Astrocyte of the cerebellum (primary cell): ENCODE data around the gene NOSIP.
A peak's percentile ranks its signal among the peaks of the same experiment; 100 is the strongest.

ENCODE experiments used
- DNase-seq: peaks from one replicate; pipeline ENCODE4 v3.0.0-alpha.2; 2011; ENCODE audit warnings: low read depth
- H3K4me3 ChIP-seq: 2 replicates; pipeline ENCODE4 v1.5.1; 2011; ENCODE audit warnings: mild to moderate bottlenecking, low read depth, low read length, moderate library complexity
- in situ Hi-C: cut with HindIII; loops from 2 replicates; pipeline ENCODE4 v1.10.0; 2017; ENCODE audit warnings: low sequenced_read_pairs
- TF ChIP-seq, protein P1 (sequence below): IDR thresholded peaks from 2 replicates; pipeline ENCODE4 v1.5.1; 2012; ENCODE audit warnings: low read length, low read depth, moderate library complexity, mild to moderate bottlenecking; ENCODE audit errors: missing control alignments

The NOSIP gene

DNA sequence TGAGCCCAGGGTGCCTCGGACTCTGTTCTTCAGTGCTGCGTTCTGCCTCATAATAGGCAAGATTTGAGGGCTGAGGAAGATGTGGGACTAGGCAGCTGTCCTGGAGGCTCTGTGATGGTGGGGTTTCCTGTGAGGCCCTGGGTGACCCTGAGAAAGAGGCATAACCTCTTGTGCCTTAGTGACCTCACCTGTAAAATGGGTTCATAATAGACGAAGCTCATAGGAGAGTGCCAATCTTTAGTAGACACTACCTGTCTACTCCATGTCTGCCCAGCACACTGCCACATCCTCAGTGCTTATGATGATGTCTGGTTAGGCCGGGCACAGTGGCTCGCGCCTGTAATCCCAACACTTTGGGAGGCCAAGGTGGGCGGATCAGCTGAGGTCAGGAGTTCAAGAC, 36.2 kb upstream of the NOSIP start:
- TF ChIP-seq, protein P1, sequence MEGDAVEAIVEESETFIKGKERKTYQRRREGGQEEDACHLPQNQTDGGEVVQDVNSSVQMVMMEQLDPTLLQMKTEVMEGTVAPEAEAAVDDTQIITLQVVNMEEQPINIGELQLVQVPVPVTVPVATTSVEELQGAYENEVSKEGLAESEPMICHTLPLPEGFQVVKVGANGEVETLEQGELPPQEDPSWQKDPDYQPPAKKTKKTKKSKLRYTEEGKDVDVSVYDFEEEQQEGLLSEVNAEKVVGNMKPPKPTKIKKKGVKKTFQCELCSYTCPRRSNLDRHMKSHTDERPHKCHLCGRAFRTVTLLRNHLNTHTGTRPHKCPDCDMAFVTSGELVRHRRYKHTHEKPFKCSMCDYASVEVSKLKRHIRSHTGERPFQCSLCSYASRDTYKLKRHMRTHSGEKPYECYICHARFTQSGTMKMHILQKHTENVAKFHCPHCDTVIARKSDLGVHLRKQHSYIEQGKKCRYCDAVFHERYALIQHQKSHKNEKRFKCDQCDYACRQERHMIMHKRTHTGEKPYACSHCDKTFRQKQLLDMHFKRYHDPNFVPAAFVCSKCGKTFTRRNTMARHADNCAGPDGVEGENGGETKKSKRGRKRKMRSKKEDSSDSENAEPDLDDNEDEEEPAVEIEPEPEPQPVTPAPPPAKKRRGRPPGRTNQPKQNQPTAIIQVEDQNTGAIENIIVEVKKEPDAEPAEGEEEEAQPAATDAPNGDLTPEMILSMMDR: no peak

DNA sequence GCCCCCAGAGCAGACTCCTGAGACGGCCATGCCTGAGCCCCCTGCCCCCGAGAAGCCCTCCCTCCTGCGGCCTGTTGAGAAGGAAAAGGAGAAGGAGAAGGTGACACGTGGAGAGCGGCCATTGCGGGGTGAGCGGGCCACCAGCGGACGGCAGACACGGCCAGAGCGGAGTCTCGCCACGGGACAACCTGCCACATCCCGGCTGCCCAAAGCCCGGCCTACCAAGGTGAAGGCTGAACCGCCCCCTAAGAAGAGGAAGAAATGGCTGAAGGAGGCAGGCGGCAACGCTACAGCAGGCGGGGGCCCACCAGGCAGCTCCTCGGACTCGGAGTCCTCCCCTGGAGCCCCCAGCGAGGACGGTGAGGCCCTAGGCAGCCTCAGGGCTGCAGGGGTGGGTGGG, 35.5 kb upstream of the NOSIP start:
- in situ Hi-C loops: no loop called here
- no peak overlapping the region for H3K4me3 ChIP-seq
- TF ChIP-seq, protein P1: no peak
- no peak for DNase-seq

More for the DNA sequence above, 36.2 kb upstream of the NOSIP start:
- DNase-seq: no peak
- no peak overlapping the region for H3K4me3 ChIP-seq
- in situ Hi-C loops: no loop called here

DNA sequence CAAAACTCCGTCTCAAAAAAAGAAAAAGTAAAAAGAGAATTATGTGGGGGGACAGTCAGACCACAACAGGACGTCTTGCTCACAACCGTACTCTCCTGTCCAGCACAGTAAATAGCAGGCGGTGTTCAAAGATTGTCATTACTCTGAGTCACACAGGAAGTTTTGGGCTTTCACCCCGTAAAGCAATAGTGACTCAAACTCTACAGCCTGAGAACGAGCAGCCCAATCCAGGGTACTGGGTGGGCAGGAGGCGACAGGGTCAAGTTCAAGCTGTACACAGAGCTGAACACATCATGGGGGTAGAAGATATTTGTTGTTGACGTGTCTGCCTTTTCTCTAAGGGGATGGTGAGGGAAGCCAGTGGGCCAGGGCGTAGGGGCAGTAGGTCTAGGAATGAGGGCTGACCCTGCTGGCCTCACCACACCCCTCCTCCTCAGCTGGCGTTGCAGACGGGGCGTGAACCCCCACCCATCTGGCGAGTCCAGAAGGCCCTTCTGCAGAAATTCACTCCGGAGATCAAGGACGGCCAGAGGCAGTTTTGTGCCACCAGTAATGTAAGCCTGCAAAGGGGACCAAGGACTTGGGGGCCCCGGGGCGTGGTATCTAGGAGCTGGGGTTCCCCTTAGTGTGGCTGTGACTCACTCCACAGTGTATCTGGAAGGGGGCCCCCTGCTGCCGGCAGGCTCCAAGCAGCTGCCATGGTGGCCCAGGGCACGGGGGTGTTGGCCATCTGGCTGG, 33.9 kb upstream of the NOSIP start:
- H3K4me3 ChIP-seq: no peak overlapping the region
- TF ChIP-seq, protein P1: no peak
- in situ Hi-C loops: no loop called here
- peak; percentile 24 for DNase-seq

DNA sequence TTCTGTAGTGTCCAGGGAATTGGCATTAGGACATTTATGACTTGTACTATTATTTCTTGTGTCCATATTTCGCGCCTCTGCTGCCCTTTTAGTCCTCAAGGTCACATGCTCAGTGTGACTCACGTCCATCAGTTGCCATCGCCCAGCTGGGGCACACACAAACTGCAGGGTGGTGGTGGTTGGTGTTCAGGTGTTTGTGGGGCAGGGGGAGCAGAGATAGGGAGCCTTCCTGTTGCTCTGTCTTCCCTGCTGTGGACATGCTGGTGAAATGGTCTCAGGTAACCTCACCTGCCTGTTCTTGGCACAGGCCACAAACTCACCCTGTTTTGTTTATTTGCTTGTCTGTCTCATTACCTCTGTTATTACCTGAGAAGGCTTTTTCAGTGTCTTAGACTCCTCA, 33.0 kb upstream of the NOSIP start:
- TF ChIP-seq, protein P1: no peak
- no peak overlapping the region for H3K4me3 ChIP-seq
- in situ Hi-C loops: no loop called here
- no peak for DNase-seq

DNA sequence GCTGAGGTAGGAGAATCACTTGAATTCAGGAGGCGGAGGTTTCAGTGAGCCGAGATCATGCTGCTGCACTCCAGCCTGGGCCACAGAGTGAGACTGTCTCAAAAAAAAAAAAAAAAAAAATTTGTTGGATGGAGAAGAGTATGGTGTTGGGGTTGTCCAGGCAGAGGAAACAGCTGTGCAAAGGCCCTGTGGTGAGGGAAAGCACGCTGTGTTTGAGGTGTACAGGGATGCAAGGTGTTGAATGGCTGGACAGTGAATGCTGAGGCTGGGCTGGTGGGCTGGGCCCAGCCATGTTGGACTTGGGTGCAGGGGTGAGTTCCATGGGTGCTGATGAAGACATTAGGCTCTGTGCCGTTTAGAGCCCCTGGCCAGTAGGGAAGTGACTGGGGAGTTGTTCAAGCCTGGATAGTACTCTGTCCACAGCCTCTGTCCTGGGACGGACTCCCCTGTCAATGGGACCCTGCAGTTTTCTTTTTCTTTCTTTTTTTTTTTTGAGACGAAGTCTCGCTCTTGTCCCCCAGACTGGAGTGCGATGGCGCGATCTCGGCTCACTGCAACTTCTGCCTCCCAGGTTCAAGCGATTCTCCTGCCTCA, 29.2 kb upstream of the NOSIP start:
- DNase-seq: no peak
- in situ Hi-C loops: no loop called here
- H3K4me3 ChIP-seq: no peak overlapping the region
- TF ChIP-seq, protein P1: no peak

DNA sequence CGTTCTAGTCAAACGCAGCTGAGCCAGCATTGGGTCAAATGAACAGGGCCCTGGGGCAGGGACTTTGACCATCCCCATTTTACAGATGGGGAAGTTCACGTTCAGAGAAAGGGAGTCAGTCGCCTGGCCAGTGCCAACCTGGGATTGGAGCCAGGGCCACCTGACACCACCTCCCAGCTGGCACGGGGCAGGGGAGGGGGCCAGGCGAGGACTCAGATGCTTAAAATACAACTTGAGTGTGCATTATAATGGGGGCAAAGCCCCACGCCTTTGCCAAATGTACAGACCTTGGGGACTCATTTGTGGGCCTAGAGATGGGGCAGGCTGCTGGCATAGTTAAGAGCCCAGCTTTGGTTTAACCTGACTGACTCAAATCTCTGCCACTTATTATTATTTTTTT, 25.2 kb upstream of the NOSIP start:
- DNase-seq: no peak
- in situ Hi-C loops: no loop called here
- TF ChIP-seq, protein P1: no peak
- no peak overlapping the region for H3K4me3 ChIP-seq
